GM21825 (cell line): Measurements from ENCODE around the gene S1PR2.

ENCODE experiments used
- ATAC-seq: cut with Tn5 transposase; IDR thresholded peaks from one replicate; pipeline ENCODE4 v1.9.1; 2021; ENCODE audit warnings: mild to moderate bottlenecking, moderate library complexity; ENCODE audit not compliant: unreplicated experiment

S1PR2 gene

GRCh38 chr19:10230861-10231611 lies at the start of gene S1PR2:
Gene S1PR2, minus strand, starts transcription at chr19:10231331. Its CDS starts 6,426 bp downstream, at chr19:10224905.
- peak; percentile 39 for ATAC-seq

- no peak for ATAC-seq
Observed at GRCh38 chr19:10279737-10280442, 48.8 kb upstream of the S1PR2 start.

GRCh38 chr19:10278935-10279334 lies 47.8 kb upstream of the S1PR2 start:
- ATAC-seq, result no peak

- no peak for ATAC-seq
Observed at GRCh38 chr19:10277795-10278589, 46.9 kb upstream of the S1PR2 start.

GRCh38 chr19:10274589-10274988 lies 43.5 kb upstream of the S1PR2 start:
- ATAC-seq, result no peak

GRCh38 chr19:10271543-10272086 lies 40.5 kb upstream of the S1PR2 start:
- peak; percentile 11 for ATAC-seq

- peak; percentile 44 for ATAC-seq
Observed at GRCh38 chr19:10270616-10271394, 39.7 kb upstream of the S1PR2 start, which contains the start of gene ICAM1. Gene ICAM1, plus strand, starts transcription at chr19:10271120. Its CDS starts 40 bp downstream, at chr19:10271160.

- ATAC-seq, result peak; percentile 38
Observed at GRCh38 chr19:10270180-10270615, 39.1 kb upstream of the S1PR2 start.

GRCh38 chr19:10269333-10270179 lies 38.4 kb upstream of the S1PR2 start:
- peak; percentile 41 for ATAC-seq

GRCh38 chr19:10268071-10268470 lies 36.9 kb upstream of the S1PR2 start:
- ATAC-seq, result no peak

GRCh38 chr19:10266706-10267105 lies 35.6 kb upstream of the S1PR2 start:
- ATAC-seq, result no peak

GRCh38 chr19:10262771-10263170 lies 31.6 kb upstream of the S1PR2 start:
- no peak for ATAC-seq

GRCh38 chr19:10260141-10260584 lies 29.0 kb upstream of the S1PR2 start:
- ATAC-seq, result no peak

- ATAC-seq, result no peak
Observed at GRCh38 chr19:10259162-10259905, 28.2 kb upstream of the S1PR2 start.

- no peak for ATAC-seq
Observed at GRCh38 chr19:10258080-10258710, 27.1 kb upstream of the S1PR2 start.

- no peak for ATAC-seq
Observed at GRCh38 chr19:10256970-10257615, 26.0 kb upstream of the S1PR2 start.

- no peak for ATAC-seq
Observed at GRCh38 chr19:10256551-10256950, 25.4 kb upstream of the S1PR2 start.

GRCh38 chr19:10255358-10255757 lies 24.2 kb upstream of the S1PR2 start:
- no peak for ATAC-seq
